GM21576 (cell line): ENCODE results near the gene INTS11.

ENCODE experiments used
- ATAC-seq: cut with Tn5 transposase; IDR thresholded peaks from one replicate; pipeline ENCODE4 v1.9.1; 2021; ENCODE audit warnings: mild to moderate bottlenecking, moderate library complexity; ENCODE audit not compliant: unreplicated experiment

The INTS11 gene

DNA sequence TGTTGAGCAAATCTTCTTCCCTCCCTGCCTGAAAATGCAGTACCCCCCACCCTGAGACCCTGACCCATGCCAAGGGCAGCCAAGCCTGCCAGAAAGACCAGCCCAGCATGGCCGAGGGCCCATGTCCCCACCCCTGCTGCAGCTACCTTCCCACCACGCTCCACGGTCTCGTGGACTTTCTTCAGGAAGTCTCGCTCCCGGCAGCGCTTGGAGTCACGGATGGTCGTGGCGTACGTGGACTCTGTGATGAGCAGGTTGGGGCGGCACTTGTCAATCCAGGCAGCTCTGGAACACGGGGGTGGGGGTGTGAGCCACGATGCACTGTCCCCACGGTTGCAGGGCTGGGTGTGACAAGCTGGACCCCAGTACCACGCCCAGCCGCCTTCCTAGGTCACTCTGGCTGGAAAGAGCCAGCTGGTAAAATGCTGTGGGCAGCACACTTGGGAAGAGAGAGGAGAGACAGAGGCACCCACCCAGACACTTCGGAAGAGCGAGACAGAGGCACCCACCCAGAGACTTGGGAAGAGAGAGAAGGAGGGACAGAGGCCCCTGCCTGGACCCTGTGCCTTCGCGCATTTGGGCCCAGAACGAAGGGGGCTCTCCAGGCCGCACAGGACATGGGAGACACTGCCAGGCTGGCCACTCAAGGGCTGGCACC lies 9.7 kb downstream of the INTS11 start:
- no peak for ATAC-seq

DNA sequence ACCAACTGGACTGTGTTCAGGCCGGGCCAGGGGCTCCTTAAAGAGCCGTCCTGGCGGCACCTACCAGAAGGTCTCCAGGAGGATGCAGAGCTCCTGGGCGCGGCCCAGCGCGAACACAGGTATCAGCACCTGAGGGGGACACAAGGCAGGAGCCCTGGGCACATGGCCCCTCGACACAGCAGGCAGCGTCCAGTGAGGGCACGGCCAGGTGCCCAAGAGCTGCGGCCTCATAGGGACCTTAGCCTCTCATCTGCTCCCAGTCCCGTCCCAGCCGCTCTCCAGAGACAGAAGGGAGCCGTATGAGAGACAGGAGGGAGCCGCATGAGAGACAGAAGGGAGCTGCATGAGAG lies 10.2 kb downstream of the INTS11 start:
- no peak for ATAC-seq

DNA sequence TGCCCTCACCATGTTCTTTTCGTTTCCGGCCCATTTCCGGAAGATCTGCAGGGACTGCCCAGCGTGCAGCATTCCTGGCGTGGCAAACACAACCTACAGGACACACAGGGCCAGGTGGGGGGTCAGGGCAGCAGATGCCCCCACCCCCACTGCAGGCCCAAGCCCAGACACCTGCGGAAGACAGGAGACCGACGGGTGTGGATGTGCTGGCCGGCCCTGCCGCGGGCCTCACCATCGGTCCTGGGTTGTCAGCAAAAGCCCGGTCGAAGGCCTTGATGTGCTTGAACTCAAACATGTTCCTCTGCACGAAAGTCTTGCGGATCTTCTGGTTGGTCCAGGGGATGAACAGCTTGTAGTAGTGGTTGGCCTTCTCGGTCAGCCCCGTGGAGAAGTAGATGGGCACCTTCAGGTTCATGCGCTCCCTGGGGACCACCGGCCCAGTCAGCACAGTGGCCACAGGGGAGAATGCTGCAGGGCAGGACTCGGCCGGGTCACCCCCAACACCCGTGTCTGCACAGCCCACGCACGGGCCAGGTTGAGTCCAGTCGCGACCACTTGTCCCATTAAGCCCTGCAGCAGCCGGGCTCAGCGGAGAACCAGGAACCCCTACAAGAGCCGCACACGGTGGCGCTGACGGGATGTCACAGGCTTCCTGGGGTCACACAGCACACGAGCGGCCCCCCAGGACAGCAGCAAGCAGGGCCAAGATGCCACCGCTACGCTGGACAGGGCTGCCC lies 10.8 kb downstream of the INTS11 start:
- no peak for ATAC-seq

DNA sequence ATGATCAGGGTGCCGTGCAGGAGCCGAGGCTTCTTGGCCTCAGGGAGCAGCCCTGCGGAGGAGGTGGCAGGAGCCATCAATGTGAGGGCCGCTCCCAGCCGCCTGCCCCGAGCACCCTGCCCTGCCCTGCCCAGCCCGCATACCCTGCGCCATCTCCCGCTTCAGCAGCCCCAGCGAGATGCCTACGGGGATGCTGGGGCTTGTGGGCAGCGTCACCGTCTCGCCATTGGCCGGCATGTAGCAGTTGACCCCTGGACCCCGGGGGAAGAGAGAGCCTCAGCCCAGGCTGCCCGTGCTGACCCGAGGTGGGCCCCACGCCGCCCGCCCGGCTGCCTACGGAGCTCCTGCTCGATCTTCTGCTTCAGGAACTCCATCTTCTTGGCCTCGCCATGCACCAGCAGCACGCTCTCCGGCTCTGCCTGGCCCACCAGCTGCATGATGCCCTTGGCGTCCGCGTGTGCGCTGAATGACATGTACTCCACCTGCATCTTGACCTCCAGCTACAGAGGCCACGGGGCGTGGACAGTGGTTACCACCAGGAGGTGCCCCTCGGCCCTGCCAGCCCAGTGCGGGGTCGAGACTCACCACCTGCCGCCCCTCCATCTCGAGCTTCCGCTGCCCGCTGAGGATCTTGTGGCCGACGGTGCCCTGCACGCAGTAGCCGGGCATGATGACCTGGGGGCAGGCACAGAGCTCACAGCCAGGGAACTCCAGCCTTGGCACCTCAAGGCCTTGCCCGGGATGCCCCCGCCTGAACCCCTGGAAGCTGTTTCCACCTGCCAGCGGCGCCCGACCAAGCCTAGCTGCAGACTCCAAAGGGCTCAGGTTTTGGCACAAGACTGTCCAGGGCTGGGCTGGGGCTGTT lies 11.8 kb downstream of the INTS11 start:
- ATAC-seq, result no peak

DNA sequence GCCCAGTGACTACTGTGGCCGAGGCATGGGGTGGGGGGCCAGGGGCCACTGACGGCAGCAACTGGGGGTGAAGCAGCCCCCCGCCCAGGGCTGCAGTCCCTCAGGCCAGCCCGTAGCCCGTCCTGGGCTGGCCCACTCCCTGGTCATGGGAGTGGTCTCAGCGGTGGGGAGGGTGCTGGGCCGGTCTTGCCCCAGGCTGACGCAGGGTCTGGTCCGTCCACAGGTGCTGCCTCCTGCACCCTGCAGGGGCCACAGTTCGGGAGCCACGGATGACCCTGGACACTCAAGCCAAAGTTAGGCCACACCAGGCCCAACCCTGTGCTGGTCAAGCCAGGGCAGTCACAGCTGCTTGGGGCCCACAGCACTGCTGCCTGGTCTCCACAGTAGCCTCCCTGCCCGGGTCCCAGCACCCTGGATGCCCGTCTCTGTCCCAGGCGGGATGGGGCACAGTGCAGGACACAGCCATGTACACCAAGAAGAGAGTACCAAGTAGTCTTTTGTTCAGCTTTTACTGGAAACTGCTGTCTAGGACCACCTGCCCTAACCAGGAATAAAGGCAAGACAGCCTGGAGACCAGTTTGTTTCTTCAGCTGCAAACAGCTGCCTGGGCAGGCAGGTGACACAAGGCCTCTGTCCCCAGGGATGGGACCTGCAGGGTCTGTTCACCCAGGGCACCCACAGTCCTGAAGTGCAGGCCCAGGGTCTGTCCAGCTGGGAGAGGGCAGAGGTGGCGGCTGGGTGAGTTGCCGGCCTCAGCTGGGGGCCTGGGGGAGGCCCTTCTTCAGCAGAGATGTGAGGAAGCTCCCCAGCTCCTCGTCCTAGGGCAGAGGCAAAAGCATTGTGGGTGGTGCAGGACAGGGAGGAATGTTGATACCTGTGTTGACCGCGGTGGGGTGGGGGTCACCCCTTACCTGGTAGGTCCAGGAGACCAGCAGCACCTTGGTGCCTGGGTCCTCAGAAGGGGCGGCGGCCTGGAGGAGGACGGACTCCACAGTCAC lies 13.1 kb downstream of the INTS11 start:
- ATAC-seq, result no peak

DNA sequence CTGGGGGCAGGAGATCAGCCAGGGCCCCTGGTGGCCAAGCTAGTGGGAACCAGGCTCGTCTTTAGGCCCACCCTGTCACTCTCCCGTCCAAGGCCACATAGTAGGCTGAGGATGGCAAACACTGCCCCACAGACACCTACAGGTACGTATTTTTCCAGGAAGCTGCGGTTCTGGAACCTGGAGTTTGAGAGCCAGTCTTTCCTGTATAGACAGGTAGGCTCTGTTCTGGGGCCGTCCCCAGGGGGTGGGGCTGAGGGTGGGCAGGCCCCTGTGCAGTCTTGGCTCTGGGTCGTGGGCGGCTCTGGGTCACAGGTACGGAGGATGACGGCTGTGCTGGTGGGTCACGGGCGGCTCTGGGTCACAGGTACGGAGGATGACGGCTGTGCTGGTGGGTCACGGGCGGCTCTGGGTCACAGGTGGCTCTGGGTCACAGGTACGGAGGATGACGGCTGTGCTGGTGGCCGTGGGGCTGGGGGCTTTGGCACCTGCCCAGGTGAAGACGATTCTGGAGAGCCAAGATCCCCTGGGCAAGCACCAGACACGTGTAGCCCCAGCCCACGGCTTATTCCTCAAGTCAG lies 13.9 kb downstream of the INTS11 start:
- no peak for ATAC-seq

DNA sequence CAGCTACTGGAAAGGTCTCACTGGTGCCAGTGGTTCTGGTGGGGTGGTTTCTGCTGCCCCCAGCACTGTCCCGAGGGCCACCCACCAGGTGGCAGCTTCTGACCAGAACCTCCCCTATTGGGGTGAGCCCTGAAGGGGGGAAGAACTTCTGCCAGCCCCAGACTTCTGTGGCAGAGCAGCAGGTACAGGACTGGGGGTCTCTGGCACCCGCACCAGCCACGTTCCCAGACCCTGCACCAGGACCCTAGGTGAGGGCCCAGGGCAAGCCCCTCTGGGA lies 14.4 kb downstream of the INTS11 start:
- no peak for ATAC-seq

DNA sequence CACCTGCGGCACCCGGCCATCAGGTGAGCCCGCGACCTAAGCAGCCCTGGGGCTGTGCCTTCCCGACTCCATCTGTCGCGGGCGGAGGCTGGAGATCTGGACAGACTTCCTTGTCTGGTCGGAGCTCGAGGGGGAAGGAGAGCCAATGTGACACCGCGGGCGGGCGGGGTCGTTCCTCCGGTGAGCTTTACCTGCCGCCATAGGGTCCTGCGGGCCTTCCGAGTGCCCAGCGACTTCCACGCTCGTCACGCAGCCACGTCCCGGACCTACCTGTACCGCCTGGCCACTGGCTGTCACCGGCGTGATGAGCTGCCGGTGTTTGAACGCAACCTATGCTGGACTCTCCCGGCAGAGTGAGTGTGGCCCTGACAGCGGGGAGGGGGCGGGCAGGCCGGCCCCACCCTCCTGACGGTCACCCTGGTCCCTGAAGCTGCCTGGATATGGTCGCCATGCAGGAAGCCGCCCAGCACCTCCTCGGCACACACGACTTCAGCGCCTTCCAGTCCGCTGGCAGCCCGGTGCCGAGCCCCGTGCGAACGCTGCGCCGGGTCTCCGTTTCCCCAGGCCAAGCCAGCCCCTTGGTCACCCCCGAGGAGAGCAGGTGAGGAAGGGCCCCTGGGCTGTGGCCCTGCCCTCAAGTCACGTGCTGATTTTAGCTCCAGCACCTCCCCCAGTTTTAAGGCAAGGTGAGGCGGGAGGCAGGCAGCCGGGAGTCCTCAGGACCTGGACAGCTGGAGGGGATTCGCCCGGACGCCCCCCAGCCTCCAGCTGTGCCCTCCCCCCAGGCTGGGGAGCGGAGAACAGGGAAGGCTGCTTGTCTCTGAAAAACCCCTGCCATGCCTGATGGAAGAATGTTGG lies 15.0 kb downstream of the INTS11 start:
- no peak for ATAC-seq

DNA sequence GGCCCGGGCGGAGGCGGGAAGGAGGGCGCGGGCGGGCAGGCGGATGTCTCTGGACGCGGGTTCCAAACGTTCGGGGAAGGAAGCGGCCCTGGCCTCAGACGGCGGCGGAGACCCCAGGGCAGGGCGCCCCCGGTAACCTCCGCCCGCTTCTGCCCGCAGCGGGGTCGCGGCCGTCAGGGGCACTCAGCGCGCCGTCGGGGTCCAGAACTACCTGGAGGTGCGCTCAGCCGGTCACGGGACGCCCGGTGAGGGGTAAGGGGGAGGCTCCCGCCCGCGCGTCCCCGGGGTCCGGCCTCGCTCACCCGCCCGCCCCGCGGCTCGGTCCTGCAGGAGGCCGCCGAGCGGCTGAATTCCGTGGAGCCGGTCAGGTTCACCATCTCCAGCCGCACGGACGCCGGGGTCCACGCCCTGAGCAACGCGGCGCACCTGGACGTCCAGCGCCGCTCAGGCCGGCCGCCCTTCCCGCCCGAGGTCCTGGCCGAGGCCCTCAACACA lies 15.7 kb downstream of the INTS11 start:
- ATAC-seq, result no peak

DNA sequence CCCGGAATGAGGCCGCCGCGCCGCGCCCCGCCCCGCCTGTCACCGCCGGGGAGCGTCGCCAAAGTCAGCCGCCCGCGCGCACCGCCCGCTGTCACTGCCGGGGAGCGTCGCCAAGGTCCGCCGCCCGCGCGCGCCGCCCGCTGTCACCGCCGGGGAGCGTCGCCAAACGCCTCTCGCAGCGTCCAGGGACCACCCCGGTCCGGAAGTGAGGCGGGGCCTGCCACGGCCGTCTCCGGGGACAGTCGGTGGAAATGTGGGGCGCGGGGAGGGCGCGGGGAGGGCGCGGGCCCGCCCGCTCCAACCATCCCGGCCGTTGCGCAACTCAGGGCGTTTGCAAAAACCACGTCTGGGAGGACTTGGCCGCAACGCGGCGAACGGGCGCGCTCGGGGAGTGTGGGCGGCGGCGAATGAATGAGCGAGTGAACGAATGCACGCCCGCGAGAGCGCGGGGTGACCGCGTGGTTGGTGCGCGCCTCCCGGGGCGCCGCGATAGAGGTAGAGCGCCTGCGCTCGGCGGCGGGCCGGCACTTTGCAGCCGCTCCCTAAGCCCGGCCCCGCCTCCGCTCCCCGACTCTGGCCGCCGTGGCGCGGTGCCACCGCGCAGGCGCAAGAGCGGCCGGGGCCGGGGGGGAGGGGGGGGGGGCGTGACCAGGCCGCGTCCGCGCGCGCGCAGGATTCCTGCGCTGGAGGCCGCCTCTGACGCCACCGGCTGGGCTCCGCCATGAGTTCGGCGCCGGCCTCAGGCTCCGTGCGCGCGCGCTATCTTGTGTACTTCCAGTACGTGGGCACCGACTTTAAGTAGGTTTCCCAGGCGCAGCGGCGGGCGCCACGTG lies 16.3 kb downstream of the INTS11 start, which contains the start of the genes ACAP3 and PUSL1:
Gene ACAP3 (minus strand): TSS at position 8 of the 833 bp plus-strand sequence. CDS start 115 bp downstream, outside the sequence.
Gene PUSL1 (plus strand): TSS at position 675 of the 833 bp plus-strand sequence. CDS start 47 bp downstream, at position 722.
- ATAC-seq, result peak; percentile 56

DNA sequence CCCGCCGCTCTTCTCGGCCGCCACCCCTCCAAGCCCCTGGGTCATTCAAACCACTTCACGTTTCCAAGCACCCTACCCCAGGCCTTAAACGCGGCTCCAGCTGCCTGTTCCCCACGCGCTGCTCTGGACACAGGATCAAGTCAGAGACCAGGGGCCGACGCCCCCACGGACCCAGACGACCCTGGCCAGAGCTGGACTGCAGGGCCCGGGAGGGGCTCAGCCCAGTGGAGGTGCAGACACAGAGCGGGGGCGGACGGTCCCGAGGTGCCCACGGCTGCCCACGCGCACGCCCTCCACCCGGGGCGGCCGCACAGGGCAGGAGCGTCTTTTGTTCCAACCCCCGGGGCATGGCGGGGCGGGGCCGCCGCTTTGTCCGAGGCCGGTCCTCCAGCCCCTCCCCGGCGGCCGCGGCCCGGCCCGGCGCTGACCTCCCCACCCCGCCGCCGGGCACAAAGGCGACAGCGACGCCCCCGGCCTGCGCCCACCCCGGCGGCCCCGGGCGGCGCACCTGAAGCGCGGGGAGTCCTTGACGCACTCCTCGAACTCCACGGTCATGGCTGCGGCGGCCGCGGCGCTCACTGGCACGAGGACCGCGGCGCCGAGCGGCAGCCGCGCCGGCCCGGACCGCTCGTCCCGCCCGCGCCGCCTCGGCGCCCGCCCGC lies 17.1 kb downstream of the INTS11 start:
- peak; percentile 2 for ATAC-seq

DNA sequence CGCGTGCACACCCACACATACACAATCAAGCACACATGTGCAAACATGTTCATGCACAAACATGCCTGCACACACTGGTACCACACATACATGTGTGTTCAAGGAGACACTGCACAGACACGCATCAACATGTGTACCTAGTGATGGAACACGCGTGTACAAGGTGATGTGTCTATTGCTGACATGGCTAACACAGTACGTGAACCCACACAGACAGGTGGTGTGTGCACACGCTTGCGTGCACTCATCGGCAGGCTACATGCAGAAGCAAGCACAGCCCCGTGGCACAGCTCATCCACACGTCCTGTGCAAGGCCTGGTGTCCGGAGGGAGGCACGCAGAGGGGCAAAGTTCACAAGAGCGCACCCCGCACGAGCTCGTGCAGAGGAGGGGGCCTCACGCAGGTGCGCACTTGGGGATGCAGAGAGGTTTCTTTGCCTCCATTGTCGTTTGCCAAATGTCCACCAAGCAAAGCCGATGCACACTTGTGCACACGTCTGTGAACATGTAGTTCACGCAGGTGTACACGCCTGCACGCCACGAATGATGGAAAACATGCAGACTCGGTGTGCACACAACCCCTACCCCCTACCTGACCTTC lies 17.7 kb downstream of the INTS11 start:
- no peak for ATAC-seq

DNA sequence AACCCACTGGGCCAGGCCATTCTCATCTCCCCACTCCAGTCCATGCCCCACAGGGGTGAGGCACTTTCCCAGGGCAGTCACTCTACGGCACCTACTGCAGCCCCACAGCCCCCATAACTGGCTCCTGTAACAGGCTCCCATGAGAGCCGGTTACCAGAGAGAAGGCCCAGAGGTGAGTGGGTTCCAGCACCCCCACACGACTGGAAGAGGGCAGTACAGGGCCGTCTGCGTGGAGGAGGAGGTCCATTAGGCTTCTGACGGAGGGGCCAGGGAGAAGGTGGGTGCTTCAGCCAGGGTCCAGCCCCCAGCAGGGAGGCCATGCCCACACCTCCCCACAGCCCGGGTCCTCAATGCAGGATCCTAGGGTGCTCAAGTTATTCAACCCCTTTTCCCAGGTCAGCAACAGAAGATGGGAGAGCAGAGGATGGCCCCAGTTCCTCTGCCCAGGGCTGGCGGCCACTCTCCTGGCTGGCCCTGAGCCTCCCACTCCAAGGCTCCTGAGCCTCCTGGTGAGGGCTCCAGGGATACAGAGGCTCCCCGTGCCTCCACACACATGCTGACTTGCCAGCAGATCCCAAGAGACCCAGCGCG lies 18.3 kb downstream of the INTS11 start:
- no peak for ATAC-seq

DNA sequence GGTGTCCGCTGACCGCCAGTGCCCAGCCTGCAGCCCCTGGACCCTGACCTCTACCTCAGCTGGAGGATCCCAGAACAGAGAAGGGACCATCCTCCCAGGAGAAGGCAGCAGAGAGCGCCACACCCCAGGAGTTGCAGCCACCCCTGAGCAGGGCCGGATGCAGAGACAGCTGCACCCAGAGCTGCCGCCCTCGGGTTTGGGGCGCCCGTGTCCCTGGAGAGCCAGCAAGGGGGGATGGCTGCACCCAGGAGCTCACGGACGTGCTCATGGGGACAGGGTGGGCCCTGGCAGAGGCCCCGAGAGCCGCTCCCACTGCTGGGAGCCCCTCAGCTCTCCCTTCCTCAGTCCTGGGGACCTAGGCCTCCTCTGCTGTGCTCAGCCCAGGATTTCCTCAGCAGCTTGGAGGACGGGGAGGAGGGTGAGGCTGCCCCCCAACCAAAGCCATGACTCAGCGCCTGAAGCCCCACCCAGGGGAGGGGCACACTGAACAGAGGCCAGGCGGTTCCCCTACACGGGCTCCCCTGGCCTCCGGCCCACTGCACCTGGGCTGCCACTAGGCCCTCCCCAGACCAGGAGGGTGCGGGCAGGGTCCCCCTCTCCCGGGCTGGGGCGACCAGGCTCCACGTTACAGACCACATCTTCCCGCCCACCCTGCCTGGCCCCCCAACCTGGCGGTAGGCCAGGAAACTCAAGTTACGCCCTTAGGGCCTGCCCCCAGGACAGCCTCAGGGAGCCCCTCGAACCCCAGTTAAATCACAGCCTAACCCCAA lies 19.0 kb downstream of the INTS11 start:
- no peak for ATAC-seq

DNA sequence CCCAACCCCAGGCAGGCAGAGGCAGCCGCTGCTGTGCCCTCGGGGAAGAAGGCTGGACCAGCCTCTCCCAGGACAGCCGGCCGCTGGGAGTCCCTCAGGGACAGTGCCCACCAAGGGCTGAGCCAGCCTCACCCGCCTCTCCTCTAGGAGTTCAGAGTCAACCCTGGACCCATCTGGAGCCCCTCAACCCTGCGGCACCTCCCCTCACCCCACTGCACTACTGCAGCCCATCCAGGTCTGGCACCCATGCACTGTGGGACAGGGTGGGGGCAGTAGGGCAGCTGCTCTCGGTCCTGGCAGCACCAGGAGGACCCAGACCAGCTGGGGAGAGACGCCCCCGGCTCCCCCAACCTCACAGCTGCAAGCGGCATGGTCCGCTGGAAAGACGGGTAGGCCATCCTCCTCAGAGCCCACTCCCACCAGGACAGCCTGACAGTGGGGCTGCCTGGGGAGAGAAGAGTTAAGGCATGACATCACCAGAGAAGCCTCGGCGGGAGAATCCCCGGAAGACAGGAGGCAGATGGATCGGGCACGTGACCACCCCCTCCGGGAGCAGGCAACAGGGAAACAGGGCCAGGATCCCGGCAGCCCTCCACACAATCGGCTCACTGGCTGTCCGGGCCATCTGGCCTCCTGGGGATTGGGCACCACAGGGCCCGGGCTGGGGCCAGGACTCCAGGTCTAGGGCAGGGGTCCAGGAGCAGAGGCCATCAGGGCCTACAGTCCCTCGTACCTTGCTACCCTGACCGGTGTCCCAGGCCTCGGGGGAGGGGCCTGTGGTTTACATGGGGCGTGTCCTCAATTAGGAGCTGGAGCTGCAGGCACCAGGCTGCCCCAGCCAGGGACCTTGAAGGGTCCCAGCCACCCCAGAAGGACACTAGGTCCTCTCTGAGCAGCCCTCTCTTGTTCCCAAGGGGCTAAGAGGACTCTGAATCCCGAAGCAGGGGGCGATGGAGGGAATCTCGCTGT lies 19.8 kb downstream of the INTS11 start:
- ATAC-seq, result no peak
